H9 (cell line): Measurements from ENCODE around the gene ACO1. TPM values are rescaled to one million over a fixed set of nuclear protein-coding genes. Genes with fewer than 3 reads are reported as not detected.

Source experiments
- DNase-seq: peaks from one replicate; pipeline ENCODE4 v3.0.0-alpha.2; 2017
- H2AFZ ChIP-seq: one replicate; pipeline ENCODE4 v1.6.1; 2013; ENCODE audit warnings: mild to moderate bottlenecking, low read length, control low read depth, moderate library complexity
- H2AK5ac ChIP-seq: 2 replicates; pipeline ENCODE4 v1.6.1; 2013; ENCODE audit warnings: low read length, control low read depth, mixed read lengths; ENCODE audit not compliant: insufficient read length
- H2BK120ac ChIP-seq: one replicate; pipeline ENCODE4 v1.6.1; 2013; ENCODE audit warnings: low read depth, mild to moderate bottlenecking, low read length, control low read depth, inconsistent platforms; ENCODE audit not compliant: poor library complexity, severe bottlenecking
- H2BK12ac ChIP-seq: 2 replicates; pipeline ENCODE4 v1.6.1; 2013; ENCODE audit warnings: low read length, control low read depth, mixed read lengths, low read depth; ENCODE audit not compliant: insufficient read length
- H2BK15ac ChIP-seq: 2 replicates; pipeline ENCODE4 v1.6.1; 2013; ENCODE audit warnings: low read depth, low read length, control low read depth
- H2BK20ac ChIP-seq: one replicate; pipeline ENCODE4 v1.6.1; 2013; ENCODE audit warnings: low read depth, mild to moderate bottlenecking, low read length, control low read depth, inconsistent platforms; ENCODE audit not compliant: poor library complexity, severe bottlenecking
- H2BK5ac ChIP-seq: 2 replicates; pipeline ENCODE4 v1.6.1; 2013; ENCODE audit warnings: low read length, control low read depth, mixed read lengths; ENCODE audit not compliant: insufficient read length
- H3K14ac ChIP-seq: 2 replicates; pipeline ENCODE4 v1.6.1; 2013; ENCODE audit warnings: low read length, control low read depth; ENCODE audit not compliant: insufficient read depth
- H3K18ac ChIP-seq: 2 replicates; pipeline ENCODE4 v1.6.1; 2013; ENCODE audit warnings: low read depth, mild to moderate bottlenecking, mixed read lengths, low read length, control low read depth; ENCODE audit not compliant: insufficient read length
- H3K23ac ChIP-seq: 2 replicates; pipeline ENCODE4 v1.6.1; 2013; ENCODE audit warnings: low read length, control low read depth, mixed read lengths, low read depth; ENCODE audit not compliant: insufficient read length
- H3K23me2 ChIP-seq: 2 replicates; pipeline ENCODE4 v1.6.1; 2013; ENCODE audit warnings: low read depth, mild to moderate bottlenecking, mixed read lengths, low read length, control low read depth; ENCODE audit not compliant: insufficient read length, poor library complexity, severe bottlenecking
- H3K27ac ChIP-seq: 2 replicates; pipeline ENCODE4 v1.5.1; 2013; ENCODE audit warnings: low read length, control low read depth, mixed read lengths, low read depth; ENCODE audit not compliant: insufficient read length
- H3K27me3 ChIP-seq: 2 replicates; pipeline ENCODE4 v1.6.1; 2013; ENCODE audit warnings: low read length, control low read depth, inconsistent platforms; ENCODE audit not compliant: insufficient read depth
- H3K4ac ChIP-seq: 2 replicates; pipeline ENCODE4 v1.6.1; 2013; ENCODE audit warnings: low read depth, mild to moderate bottlenecking, control low read depth, inconsistent platforms, low read length, moderate library complexity
- H3K4me1 ChIP-seq: 2 replicates; pipeline ENCODE4 v1.6.1; 2013; ENCODE audit warnings: low read length, control low read depth, inconsistent platforms; ENCODE audit not compliant: insufficient read depth
- H3K4me2 ChIP-seq: 2 replicates; pipeline ENCODE4 v1.6.1; 2013; ENCODE audit warnings: low read length, control low read depth, mixed read lengths; ENCODE audit not compliant: insufficient read length, insufficient read depth
- H3K56ac ChIP-seq: 2 replicates; pipeline ENCODE4 v1.6.1; 2013; ENCODE audit warnings: low read depth, mild to moderate bottlenecking, mixed read lengths, low read length, control low read depth; ENCODE audit not compliant: insufficient read length
- H3K79me1 ChIP-seq: 2 replicates; pipeline ENCODE4 v1.6.1; 2013; ENCODE audit warnings: low read depth, mild to moderate bottlenecking, moderate library complexity, low read length, control low read depth, inconsistent platforms; ENCODE audit not compliant: insufficient read depth, poor library complexity, severe bottlenecking
- H3K79me2 ChIP-seq: 2 replicates; pipeline ENCODE4 v1.6.1; 2013; ENCODE audit warnings: low read length, control low read depth, inconsistent platforms; ENCODE audit not compliant: insufficient read depth
- H3K9ac ChIP-seq: 2 replicates; pipeline ENCODE4 v1.6.1; 2013; ENCODE audit warnings: low read length, control low read depth, mixed read lengths; ENCODE audit not compliant: insufficient read length; ENCODE audit errors: extremely low read depth
- H3K9me3 ChIP-seq: one replicate; pipeline ENCODE4 v1.6.1; 2013; ENCODE audit warnings: low read depth, low read length, inconsistent platforms; ENCODE audit not compliant: control insufficient read depth
- H3T11ph ChIP-seq: one replicate; pipeline ENCODE4 v1.6.1; 2013; ENCODE audit warnings: mild to moderate bottlenecking, low read length, control low read depth, inconsistent platforms
- H4K20me1 ChIP-seq: one replicate; pipeline ENCODE4 v1.6.1; 2013; ENCODE audit not compliant: control insufficient read depth, insufficient read length, insufficient read depth
- H4K5ac ChIP-seq: 2 replicates; pipeline ENCODE4 v1.6.1; 2013; ENCODE audit warnings: low read depth, mild to moderate bottlenecking, mixed read lengths, low read length, control low read depth; ENCODE audit not compliant: insufficient read length
- H4K8ac ChIP-seq: replicated peaks from 2 replicates; pipeline ENCODE4 v1.6.1; 2013; ENCODE audit warnings: low read length, control low read depth, mixed read lengths, low read depth; ENCODE audit not compliant: insufficient read length
- H4K91ac ChIP-seq: 2 replicates; pipeline ENCODE4 v1.6.1; 2013; ENCODE audit warnings: low read depth, mild to moderate bottlenecking, moderate library complexity, mixed read lengths, low read length, control low read depth; ENCODE audit not compliant: insufficient read length
- H3K27ac Mint-ChIP-seq, 3 experiments: 2 replicates in 2 of 3; 3 replicates in 1 of 3; pipeline ENCODE4 v1.8.0; 2020 to 2021; ENCODE audit warnings: mixed read lengths in 3 of 3, mild to moderate bottlenecking in 1 of 3, moderate library complexity in 1 of 3
- H3K27me3 Mint-ChIP-seq: 2 replicates; pipeline ENCODE4 v1.8.0; 2021; ENCODE audit warnings: low read depth, mild to moderate bottlenecking, moderate library complexity, mixed read lengths
- H3K36me3 Mint-ChIP-seq, 3 experiments: 2 replicates in 2 of 3; 3 replicates in 1 of 3; pipeline ENCODE4 v1.8.0; 2020 to 2021; ENCODE audit warnings: low read depth in 3 of 3, mixed read lengths in 3 of 3; ENCODE audit not compliant: insufficient read depth in 1 of 3
- H3K4me1 Mint-ChIP-seq, 2 experiments: 2 replicates each; pipeline ENCODE4 v1.8.0; 2020; ENCODE audit warnings: mixed read lengths in 2 of 2
- H3K4me3 Mint-ChIP-seq, 2 experiments: 2 replicates in 1 of 2; 3 replicates in 1 of 2; pipeline ENCODE4 v1.8.0; 2020 to 2021; ENCODE audit warnings: mild to moderate bottlenecking in 2 of 2, mixed read lengths in 2 of 2, moderate library complexity in 1 of 2
- H3K9me3 Mint-ChIP-seq, 2 experiments: 2 replicates in 1 of 2; 3 replicates in 1 of 2; pipeline ENCODE4 v1.8.0; 2020; ENCODE audit warnings: mild to moderate bottlenecking in 2 of 2, mixed read lengths in 2 of 2, moderate library complexity in 1 of 2
- WGBS: extraction: QIAGEN DNeasy Blood & Tissue Kit; methylation state at CpG from one replicate; pipeline ENCODE4 v1.1.7; 2013; ENCODE audit warnings: missing lambda C conversion rate, low lambda C conversion rate, mixed read lengths; ENCODE audit not compliant: insufficient read length; ENCODE audit errors: extremely low coverage; 5-methylcytosine and 5-hydroxymethylcytosine counted together
- total RNA-seq: library from RNA; stranded (reverse); gene quantifications from 2 replicates; pipeline ENCODE4 v1.2.1, GENCODE V29; 2021
- TF ChIP-seq, protein P1 (sequence below): fragments of 200-600 bp; sonication (generic); conservative IDR thresholded peaks from 3 replicates; pipeline ENCODE4 v1.8.0; 2021; ENCODE audit warnings: antibody characterized with exemption, mild to moderate bottlenecking

ACO1 gene
- total RNA-seq, 1 experiment from 2014 or later, result 44.5 TPM

DNA sequence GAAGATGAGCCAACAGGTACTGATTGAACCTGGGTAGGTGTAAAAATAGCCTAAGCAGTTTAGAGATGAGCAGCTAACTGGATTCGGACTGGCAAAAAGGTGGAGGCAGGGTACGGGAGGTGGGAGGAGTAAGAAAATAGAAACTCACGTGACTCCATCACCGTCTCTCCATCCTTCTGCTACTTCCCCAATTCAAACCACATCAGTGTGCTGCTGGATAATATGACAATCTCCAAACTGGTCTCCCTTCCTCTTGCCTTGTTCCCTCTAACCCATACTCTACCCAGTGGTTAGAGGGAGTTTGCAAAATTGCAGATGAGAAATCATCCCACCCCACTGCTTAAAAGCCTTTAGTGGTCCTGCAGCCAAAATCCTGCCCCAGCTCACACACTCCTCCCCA is 98.9 kb downstream of the ACO1 start:
- Histone ChIP-seq H3K18ac (no peak overlapping the region), H2BK15ac (no peak overlapping the region), H4K8ac (no peak overlapping the region), H2BK20ac (no peak overlapping the region), H3K4me2 (no peak overlapping the region), H4K5ac (no peak overlapping the region), H3K56ac (no peak overlapping the region), H3K79me2 (no peaks in the 10 kb centered on the region), H4K91ac (no peak overlapping the region), H3K23ac (no peak overlapping the region), H4K20me1 (no peaks in the 10 kb centered on the region), H3K23me2 (no peaks in the 10 kb centered on the region), H3K14ac (no peak overlapping the region), H3K4me1 (no peaks in the 10 kb centered on the region), H3K9ac (no peak overlapping the region), H3K4ac (no peak overlapping the region), H3K9me3 (no peaks in the 10 kb centered on the region), H2AFZ (no peak overlapping the region), H3K27ac (no peak overlapping the region), H2AK5ac (no peak overlapping the region), H3K79me1 (no peaks in the 10 kb centered on the region), H2BK5ac (no peak overlapping the region), H3T11ph (no peak overlapping the region), H2BK12ac (no peak overlapping the region), H3K27me3 (no peaks in the 10 kb centered on the region), H2BK120ac (no peak overlapping the region)
- no peaks in the 10 kb centered on the region for H3K27me3 Mint-ChIP-seq
- no peak overlapping the region for H3K4me3 Mint-ChIP-seq
- TF ChIP-seq, protein P1, sequence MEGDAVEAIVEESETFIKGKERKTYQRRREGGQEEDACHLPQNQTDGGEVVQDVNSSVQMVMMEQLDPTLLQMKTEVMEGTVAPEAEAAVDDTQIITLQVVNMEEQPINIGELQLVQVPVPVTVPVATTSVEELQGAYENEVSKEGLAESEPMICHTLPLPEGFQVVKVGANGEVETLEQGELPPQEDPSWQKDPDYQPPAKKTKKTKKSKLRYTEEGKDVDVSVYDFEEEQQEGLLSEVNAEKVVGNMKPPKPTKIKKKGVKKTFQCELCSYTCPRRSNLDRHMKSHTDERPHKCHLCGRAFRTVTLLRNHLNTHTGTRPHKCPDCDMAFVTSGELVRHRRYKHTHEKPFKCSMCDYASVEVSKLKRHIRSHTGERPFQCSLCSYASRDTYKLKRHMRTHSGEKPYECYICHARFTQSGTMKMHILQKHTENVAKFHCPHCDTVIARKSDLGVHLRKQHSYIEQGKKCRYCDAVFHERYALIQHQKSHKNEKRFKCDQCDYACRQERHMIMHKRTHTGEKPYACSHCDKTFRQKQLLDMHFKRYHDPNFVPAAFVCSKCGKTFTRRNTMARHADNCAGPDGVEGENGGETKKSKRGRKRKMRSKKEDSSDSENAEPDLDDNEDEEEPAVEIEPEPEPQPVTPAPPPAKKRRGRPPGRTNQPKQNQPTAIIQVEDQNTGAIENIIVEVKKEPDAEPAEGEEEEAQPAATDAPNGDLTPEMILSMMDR, result no peak
- no CpG with 5 or more reads among the region's 4 CpGs for WGBS
- no peak overlapping the region for H3K27ac Mint-ChIP-seq
- H3K36me3 Mint-ChIP-seq, result peaks cover 0 to 25% (median 15%) of the 10 kb centered on the region in 3 experiments; a peak in 4 of 7 replicates
- DNase-seq, result no peak
- no peaks in the 10 kb centered on the region for H3K9me3 Mint-ChIP-seq
- no peaks in the 10 kb centered on the region for H3K4me1 Mint-ChIP-seq
